DOHH2 (cell line): ENCODE measurements around the gene KCNIP1.

ENCODE experiments used
- CTCF ChIP-seq: fragments of 200-600 bp; sonication (generic); IDR thresholded peaks from one replicate; pipeline ENCODE4 v1.5.1; 2014; ENCODE audit warnings: antibody characterized with exemption, mild to moderate bottlenecking, low read depth, low read length; ENCODE audit not compliant: poor library complexity, severe bottlenecking
- EZH2phosphoT487 ChIP-seq: fragments of 200-600 bp; sonication (generic); IDR thresholded peaks from 2 replicates; pipeline ENCODE4 v1.6.1; 2017; ENCODE audit warnings: borderline replicate concordance, mild to moderate bottlenecking, antibody characterized with exemption, low read length, moderate library complexity, mixed read lengths

- TF ChIP-seq CTCF: peak; percentile 75
- TF ChIP-seq EZH2phosphoT487: no peak
Measured at GRCh38 chr5:170603578-170604565, 100.1 kb downstream of the KCNIP1 start.
